ENCODE results near the gene INS.

Gene INS

GRCh38 chr11:2160736-2161259, at the start of gene INS:
TSS of gene INS (minus strand) at chr11:2161209. CDS start at chr11:2160971, 238 bp downstream.
- no peak for DNase-seq

- no peak for DNase-seq
These were observed 49.5 kb upstream of the INS start for GRCh38 chr11:2210366-2211112.

- no peak for DNase-seq
These were observed 48.9 kb upstream of the INS start for GRCh38 chr11:2209900-2210321.

- no peak for DNase-seq
These were observed 48.4 kb upstream of the INS start for GRCh38 chr11:2209370-2209801.

DNA sequence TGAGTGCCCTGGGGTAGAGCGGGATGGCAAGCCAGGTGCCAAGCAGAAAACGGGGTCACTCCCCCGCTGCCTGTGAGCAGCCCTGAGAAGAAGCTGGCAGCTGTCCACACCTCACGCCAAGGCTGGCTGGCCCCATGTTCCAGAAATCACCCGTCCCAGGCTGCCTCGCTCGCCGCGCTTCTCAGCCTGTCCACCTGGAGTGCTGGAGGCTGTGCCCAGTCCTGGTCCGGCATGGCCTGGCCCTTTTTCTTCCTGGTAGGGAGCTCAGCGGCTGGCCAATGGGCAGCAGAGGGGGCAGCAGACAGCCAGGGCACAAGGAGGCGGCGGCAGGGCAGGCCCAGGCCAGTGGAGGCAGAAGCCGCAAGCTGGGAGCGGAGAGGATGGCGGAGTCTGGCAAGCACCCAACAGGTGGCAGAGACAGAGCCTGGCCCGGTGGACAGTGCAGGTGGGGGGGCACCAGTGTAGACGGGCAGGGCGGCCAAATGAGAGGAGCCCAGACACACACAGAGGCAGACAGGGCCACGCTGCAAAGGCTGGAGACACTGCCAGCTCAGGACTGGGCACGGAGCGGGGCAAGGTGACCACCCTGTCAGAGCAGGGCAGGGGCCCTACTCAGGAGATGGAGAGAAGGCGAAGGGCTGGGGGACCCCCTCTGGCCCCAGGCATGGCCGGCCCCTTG, 47.8 kb upstream of the INS start:
- DNase-seq: peak; percentile 30

GRCh38 chr11:2207773-2208621, 47.0 kb upstream of the INS start:
- DNase-seq: peak; percentile 8

- no peak for DNase-seq
These were observed 46.2 kb upstream of the INS start for GRCh38 chr11:2207212-2207611.

- DNase-seq: no peak
These were observed 45.1 kb upstream of the INS start for GRCh38 chr11:2205981-2206690.

GRCh38 chr11:2205214-2205720, 44.3 kb upstream of the INS start:
- DNase-seq: no peak

DNA sequence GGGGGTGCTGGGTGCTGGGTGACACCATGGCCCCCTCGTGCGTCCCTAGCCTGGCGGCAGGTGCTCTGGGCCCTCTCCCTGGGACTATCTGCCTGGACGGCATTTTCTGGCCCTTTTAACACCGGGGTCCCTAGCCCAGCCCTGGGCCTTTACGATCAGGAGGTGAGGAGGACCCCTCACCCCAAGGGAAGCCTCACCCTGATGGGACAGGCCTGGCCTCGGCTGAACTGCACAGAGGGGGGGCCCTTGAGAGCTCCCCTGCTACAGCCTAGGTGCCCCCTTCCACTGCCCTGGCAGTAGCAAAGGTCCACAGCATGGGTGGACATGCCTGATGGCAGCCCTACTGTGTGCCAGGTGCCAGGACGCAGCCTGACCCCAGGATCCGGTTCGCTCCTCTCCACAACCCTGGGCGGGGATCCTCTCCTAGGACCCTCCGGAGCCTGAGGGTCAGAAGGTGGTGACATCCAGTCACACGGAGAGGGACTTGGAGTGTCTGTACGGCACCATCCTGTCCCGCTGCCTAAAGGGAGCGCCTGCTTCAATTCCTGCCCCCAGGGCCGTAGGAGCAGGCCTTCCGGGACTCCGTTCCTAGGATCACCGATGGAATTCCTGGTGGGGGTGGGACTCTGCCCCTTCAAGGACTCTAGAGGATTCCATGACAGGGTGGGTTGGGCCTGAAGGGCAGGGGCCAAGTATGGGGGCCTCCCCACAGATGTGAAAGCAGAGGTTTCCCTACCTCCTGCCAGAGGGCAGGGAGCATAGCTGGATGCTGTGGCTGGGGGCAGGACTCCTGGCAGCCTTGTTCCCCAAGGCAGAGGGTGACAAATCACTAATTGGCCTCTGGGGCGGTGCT, 43.6 kb upstream of the INS start:
- peak; percentile 24 for DNase-seq

GRCh38 chr11:2203440-2204259, 42.6 kb upstream of the INS start:
- peak; percentile 23 for DNase-seq

GRCh38 chr11:2202900-2203439, 42.0 kb upstream of the INS start:
- DNase-seq: peak; percentile 25

- peak; percentile 25 for DNase-seq
These were observed 41.3 kb upstream of the INS start for GRCh38 chr11:2202071-2202899.

GRCh38 chr11:2201542-2201941, 40.5 kb upstream of the INS start:
- no peak for DNase-seq

GRCh38 chr11:2200957-2201519, 40.0 kb upstream of the INS start:
- no peak for DNase-seq

- no peak for DNase-seq
These were observed 39.5 kb upstream of the INS start for GRCh38 chr11:2200536-2200935.

DNA sequence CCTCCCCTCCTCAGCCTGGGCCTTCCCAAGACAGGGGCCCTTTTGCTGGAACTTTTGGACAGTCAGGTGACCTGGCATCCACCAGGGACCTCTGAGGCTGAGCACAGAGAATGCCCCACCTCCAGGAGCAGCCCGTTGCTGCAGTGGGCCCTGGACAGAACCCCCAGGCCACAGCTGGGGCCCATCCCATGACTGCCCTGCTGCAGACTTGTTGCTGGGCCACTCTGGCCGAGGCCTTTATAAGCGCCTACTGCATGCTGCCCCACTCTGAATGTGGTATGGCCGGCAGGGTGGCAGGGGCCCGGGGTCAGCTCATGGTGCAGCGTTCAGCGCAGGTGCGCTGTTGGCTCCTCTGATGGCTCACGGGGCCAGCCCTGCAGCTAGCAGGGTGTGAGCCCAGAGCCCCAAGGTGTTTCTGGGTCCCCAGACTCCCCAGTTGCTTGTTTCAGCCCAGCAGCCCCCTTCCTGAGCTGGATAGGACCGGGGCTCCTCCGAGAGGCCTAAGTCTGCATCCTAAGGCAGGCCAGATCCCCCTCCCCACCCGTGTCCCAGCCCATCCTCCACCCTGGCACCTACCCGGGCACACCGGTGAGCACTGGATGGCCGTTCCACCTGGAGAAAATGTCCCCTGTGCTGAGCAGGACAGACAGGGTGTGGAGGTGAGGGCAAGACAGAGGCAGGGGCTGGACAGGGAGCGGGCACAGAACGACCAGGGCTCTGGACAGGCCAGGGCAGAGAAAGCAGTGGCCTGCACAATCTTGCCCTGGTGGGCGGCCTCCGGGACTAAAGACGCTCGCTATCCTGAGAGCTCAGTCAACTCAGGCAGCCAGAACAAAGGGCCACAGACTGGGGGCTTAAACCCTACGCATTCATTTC, 38.7 kb upstream of the INS start:
- no peak for DNase-seq
